ENCODE data around the gene CNNM4.

Gene CNNM4
- 20.0 to 32.2 (median 26.0) reads per million in 18 experiments for total RNA-seq

DNA sequence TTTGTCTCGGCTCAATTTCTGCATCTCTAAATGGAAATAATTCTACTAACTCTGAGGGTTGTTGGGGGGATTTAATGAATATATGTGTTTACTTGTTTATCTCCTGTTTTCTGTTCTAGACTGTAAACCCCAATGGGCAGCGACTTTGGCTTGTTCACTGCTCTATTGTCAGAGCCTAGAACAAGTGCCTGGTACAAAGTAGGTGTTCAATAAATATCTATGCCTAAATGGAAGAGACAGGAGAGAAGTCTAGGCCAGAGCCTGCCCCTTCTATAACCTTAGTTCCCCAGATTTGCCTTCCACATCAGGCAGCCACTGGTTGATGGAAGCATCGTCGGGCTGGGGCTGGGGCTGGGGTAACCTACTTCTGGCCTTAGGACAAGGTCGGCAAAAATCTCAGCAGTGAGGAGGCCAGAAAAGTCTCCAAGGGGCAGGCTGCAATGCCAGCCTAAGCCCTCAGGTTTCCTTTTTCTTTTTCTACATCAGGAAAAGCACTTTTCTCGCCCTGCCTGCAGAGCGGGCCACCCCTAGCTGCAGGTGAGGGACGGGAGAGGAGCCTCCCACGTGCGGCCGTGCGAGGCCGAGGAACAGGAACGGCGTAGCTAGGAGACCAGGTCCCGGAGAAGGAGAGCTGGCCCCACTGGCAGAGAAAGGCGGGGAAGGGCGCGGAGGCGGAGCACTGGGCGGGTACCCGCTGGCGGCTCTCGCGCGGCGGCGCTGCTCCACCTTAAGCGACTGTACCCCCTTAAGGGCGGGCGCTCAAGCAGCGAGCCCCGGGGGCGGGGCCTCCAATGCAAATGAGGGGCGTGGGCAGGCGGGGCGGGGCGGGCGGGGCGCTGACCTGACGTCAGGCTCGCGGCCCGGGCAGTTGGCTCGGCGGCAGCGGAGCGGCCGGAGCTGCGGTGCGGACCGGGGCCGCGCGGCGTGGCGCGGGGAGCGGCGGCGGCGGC is at the start of gene CNNM4:
CNNM4 (plus strand) TSS at position 867 of the 950 bp plus-strand sequence. CDS start 98 bp downstream, outside the sequence.
- DNase-seq: peak; percentile 89 to 95

DNA sequence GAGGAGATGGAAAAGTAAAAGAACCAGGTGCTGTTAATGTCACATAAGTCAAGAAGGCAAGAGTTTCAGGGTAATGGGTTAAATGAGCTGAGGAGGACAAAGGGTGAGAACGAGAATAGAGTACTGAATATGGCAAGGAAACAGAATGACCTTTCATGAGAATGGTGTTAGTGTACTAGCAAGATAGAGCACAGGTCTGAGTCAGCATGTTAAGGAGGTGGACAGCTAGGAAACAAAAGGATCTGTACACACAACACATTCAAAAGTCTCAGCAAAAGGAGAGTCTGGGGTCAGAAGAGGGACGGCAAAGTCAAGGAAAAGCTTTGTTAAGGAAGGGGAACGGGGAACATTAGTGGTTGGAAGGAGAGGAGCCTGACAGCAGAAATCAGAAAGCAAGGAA is 49.7 kb upstream of the CNNM4 start:
- no peak for DNase-seq

DNA sequence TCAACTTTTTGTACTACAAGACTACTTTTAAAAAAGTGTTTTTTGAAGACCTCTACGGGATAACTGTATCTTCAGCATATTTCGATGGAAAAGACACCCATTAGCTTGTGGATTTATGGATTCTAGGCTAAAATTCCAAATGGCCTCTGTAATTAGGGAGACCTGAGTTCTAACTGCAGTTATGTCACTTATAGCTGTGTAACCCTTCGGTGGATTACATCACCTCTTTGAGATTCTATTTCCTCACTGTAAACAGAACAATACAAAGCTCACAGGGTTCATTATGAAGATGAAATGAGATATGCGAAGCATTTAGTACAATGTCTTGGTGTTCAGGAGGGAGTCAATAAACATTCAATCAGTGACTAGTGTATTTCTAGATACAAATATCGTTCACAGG is 45.0 kb upstream of the CNNM4 start:
- DNase-seq: peak; percentile 22

DNA sequence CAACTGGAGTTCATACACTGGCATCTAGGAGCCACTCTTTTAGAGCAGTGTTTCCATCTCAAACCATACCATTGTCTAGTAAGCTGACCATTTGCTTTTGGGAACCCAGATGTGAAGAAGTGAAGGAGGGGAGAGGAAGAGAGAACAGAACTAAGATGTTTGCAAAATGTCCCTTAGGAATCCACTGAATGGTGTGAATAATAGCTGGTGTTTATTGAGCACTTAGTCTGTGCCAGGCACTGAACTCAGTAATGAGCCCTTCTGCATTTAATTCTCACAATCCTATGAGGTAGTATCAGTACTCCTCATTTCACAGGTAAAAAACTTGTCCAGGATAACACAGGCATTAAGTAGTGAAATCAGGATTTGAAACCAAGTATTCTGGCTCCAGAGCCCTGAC is 44.3 kb upstream of the CNNM4 start:
- no peak for DNase-seq

DNA sequence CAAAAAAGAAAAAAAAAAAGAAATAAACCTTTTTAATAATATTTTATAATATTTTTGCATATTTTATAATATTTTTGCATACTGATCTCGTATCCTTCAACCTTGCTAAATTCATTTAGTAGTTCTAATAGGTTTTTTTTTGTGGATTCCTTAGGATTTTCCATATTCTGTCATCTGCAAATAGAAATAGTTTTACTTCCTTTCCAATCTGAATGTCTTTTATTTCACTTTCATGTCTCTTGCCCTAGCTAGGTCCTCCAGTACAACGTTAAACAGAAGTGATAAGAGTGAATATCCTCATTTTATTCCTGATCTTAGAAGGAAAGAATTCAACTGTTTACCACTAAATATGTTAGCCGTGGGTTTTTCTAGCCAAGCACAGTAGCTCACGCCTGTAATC is 34.6 kb upstream of the CNNM4 start:
- no peak for DNase-seq

DNA sequence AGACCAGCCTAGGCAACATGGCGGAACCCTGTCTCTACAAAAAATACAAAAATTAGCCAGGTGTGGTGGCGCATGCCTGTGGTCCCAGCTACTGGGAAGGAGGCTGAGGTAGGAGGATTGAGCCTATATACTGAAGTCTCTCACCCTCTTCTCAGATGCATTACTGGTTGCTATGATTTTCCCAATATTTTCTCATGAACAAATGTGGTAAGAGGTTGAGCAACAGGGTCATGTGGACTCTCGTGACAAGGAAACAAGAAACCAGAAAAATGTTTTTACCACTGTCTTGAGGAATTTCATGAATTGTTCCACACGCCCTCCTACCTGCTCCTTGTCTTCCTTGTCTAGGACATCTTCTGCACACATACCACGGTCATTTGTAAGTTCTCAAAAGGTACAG is 33.3 kb upstream of the CNNM4 start:
- DNase-seq: peak; percentile 85 to 86

DNA sequence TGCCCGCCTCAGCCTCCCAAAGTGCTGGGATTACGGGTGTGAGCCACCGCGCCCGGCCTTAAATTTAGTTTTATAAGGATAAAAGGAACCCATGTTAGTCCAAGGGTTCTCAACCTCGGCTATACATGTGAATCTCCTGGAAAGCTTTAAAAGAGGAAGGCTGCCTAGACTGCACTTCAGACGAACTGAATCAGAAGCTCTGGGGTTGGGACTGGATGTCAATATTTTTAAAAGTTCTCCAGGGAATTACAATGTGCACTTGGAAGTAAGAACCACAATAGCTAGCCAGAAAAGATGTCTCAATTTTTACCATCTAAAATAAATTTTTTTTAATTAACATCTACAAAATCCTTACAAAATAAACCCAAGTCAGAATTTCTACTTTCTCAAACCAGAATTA is 31.0 kb upstream of the CNNM4 start:
- DNase-seq: no peak

DNA sequence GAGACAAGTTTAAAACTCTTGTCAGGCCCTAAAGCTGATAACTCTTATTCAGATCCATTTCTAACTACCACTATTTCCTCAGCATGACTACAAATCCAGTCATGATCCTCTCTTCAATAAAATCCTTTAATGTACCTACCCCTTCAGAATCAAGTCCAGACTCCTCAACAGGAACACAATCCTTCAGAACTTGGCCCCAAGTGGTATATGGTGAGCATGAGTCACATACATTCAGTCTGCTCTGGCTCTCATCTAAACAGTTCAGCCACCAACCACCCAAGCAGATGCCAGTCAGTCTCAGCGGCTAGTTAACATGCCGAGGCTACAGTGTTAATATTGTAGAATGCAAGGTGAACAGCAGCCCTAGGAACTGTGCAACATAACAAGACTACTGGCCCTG is 30.5 kb upstream of the CNNM4 start:
- DNase-seq: no peak

DNA sequence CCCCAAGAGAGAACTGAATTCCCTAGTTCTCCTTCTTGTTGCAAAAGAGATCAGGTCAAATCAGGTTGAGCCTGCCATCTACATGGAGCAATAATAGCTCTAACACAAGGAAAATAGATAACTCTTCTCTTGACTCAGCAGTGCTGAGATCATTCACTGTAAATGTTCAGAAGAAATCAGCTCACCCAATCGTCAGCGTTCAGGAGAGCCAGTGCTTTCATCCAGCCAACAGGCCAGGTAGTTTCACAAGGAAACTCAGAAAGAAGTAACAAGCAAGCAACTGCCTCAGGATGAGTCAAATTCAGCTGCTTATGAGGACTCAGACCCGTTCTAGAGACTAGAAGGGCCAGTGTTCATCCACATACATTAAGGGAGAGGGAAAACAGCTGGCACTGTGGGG is 26.8 kb upstream of the CNNM4 start:
- DNase-seq: no peak

DNA sequence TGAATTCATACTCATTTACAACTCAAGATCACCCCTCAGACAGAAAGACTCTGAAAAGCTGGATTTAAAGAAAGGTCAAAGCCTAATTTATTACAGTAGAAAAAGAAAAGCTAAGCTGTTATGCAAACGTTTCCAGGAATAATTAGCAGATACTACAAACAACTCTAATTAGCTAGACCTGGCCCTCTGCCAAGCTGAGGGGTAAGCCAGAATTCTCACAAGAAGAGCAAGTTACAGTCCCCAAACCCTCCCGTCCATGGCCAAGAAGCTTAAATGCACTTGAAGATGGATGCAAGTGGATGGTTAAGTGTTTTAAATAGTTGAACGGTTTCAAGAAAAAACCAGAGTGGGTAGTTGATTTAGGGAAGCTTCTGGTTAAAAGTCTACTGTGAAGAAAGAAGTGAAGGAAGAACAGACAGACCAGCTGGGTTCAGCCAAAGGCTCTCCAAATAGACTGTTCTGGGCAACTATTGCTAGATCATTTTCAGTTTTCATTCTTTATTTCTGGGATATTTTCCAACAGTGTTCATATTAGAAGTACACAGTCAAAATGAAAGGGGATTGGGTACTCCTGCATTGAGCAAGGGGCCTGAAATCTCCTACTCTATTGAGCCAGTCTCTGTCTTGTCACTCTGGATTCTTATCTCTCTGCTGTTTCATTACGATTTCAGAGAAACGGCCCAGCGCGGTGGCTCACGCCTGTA is 25.7 kb upstream of the CNNM4 start:
- DNase-seq: no peak

DNA sequence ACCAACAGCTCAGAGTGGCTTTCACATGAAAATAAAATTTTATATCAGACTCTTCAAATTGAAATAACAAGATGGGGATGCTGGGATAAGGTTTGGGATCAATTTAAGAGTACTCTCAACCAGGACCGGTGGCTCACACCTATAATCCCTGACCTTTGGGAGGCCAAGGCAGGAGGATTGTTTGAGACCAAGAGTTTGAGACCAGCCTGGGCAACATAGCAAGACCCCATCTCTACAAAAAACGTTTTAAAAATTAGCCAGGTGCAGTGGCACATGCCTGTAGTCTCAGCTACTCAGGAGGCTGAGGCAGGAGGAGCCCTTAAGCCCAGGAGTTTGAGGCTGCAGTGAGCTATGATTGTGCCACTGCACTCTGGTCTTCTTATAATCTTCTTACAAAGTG is 23.5 kb upstream of the CNNM4 start:
- DNase-seq: no peak

DNA sequence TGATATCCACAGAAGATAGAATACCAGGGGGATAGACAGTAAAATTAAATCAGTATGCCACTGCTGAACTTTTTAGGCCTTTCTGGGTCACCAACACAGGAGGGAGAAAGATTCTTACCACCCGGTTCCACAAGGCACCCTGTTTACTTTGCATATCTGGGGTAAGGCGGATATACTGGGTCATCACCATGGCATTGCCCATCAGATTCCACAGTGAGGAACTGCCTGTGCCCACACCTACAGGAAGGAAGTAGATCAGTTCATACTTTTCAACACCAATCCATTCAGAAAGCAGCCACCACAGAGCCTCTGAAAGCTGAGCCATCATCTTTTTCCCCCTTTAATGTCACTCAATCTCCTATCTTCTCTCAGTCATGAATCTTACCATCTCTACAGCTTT is 22.9 kb upstream of the CNNM4 start:
- peak; percentile 21 to 36 for DNase-seq

DNA sequence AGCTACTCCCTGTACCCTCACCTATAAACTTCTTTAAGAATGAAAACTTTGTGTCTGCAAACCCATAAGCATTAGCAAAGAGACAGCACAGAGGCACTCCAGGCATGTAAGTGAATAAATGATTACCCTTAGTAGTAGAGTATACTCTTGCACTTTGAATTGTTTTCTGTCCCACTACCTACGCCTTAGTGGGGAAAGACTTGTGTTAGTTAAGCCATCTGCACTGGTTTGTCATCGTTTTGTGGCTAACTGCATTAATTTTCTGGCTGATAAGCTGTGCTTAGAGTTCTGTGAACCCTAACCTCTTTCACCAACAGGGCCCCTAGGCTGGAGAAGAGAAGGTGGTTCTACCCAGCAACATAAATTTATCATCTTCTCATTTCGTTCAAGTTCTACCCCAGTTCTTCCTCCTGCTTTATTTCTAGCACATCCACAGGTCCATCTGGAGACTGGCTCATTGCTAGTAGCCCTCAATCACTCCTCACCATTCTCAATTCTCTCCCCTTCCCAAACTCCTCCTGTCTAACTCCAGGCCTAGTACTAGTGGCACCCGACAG is 21.5 kb upstream of the CNNM4 start:
- DNase-seq: no peak

DNA sequence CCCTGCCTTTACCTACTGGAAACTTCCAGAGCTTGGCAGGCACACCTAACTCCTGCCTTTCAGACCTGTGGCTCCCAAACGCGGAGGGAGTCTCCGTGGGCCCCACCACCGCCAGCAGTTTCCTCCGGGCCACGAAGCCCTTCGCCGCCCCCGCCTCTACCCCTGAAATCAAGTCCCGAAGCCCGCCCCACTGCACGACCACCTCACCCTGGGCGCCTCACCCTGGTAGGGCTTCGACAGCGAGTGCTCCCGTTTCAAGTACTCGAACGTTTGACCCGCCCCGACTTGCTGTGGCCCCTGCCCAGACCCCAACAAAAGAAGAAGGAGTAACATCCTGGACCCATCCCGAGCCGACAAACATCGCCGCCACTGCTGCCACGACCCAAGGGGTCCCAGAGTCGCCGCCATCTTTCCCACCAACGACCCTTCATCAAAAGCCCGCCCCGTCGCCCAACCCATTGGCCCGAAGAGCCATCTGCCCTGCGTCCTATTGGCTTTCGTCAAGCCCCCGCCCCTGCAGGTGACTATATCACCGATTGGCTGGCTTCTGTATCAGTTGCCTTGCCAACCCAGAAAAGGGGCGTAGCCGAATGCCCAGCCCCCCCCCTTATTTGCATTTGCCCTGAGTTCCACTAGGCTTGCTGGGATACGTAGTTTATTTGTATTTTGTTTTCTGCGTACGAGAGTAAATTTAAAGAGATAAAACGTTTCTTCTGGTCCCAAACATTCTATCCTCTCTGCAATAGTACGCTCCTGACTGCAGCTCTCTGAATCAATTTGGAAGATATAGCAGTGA is 20.9 kb upstream of the CNNM4 start, which contains the start of gene LMAN2L:
LMAN2L (minus strand) TSS at position 432 of the 796 bp plus-strand sequence; CDS start at position 408, 24 bp downstream.
- peak; percentile 98 to 99 for DNase-seq

DNA sequence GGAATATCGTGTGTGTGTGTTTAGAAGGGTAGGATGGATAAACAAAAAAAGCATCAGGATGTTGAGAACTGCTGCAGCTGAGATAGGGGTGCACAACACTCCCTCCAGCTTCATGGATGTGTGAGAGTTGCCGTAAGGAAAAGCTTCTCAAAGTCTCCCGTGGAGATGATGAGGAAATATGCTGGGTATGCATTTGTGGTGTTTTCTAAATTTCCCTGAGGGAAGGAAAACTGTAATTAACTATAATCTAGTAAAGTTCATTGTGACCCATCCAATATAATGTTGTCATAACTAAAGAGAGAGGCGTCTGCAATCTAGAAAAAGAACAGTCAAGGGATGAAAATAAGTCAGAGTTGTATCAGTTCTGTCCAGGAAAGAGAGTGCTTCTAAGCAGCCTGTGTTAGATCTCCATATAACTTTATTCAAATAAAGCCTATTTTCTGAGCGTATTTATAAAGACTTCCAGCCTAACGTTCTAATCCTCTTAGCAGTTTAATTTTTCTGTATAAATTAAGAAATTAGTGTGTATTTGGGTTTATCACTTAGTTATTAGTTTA is 13.6 kb upstream of the CNNM4 start:
- no peak for DNase-seq

DNA sequence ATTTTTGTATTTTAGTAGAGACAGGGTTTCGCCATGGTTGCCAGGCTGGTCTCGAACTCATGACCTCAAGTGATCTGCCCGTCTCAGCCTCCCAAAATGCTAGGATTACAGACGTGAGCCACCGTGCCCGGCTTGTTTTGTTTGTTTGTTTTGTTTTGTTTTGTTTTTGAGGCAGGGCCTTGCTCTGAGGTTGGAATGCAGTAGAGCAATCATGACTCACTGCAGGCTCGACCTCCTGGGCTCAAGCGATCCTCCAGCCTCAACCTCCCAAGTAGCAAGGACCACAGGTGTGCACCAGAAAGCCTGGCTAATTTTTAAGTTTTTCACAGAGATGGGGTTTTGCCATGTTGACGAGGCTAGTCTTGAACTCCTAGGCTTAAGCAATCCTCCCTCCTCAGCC is 8.9 kb upstream of the CNNM4 start:
- DNase-seq: no peak

DNA sequence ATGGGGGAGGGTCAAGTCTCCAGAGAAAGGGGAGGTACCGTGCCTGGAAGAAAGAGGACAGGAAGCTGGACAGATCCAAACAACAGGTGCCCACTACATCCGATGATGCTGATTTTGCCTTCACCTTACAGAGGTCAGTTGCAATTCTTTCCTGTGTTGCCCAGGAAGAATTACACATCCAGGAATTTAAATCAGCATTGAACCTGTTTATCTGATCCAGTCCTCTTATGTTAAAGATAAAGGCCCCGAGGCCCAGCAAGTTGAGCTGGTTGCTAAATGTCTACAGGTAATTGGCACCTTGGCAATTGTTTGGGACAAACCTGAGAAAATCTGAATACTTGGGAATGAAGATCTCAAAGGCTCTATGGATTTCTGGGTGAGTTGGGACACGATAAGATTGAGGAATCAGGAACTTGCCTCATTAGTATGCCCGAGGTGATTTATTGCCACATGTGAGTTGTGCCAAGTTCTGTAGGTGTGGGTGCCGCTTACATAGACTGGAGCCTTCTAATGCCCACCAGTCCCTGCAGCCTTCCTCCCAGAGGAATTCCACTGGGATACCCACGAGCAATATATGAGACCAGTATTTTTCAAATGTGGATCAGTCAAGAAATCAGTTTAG is 6.9 kb upstream of the CNNM4 start:
- DNase-seq: no peak

DNA sequence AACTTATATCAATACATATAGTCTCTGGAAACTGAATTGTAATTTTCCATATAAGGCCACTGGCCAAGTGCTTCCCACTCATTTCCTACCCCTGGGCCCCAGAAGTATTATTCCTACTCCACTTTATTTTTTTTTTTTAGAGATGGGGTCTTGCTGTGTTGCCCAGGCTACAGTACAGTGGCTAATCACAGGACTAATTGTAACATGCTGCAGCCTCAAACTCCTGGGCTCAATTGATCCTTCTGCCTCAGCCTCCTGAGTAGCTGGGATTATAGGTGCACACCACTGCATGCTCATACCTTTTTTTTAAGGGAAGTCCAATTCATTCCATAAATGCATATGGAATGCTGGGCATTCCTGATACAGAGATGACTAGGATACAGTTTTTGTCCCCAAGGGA is 6.4 kb upstream of the CNNM4 start:
- no peak for DNase-seq

DNA sequence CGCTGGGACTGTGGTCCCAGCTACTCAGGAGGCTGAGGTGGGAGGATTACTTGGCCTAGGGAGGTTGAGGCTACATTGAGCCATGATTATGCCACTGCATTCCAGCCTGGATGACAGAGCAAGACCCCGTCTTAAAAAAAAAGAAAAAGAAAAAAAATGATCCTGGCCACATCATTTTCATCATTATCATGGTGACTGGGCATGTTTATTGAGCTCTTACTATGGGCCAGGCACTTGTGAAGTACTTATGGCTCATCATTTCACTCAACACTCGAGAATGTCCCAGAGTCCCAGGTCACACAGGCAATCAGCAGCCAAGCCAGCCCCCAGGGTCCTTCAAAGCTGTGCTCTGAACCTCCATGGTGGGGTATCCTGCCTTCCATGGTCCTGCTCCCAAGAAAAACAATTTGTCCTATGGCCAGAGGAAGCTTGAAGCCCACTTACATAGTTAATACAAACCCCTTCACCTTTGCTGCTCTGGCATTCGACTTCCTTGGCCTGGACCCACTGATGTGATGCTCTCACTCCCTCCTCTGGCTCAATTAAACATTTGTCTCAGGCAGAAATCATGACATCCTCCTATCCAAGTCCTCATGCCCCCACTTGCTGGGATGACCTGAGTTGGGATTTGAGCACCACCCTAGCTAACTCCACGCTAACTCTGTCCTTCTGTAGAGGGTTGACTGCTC is 3.8 kb upstream of the CNNM4 start:
- DNase-seq: no peak

DNA sequence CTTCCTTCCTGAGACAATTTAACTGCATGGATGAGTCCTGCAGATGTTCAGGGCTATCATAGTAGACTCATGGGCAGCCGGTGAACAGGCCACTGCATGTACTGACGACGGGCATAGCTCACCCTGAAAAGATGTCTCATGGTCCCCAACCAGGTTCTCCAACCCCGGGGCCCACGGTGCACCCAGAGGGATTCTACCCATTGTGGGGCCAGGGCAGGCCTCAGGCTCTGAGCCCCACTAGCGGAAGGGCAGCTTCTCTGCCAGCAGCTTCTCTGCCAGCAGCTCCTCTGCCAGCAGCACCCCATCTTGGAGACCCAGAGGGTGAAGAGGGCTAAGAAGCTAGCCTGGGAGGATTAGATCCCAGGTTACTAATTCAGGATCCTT is 3.2 kb upstream of the CNNM4 start:
- DNase-seq: no peak

DNA sequence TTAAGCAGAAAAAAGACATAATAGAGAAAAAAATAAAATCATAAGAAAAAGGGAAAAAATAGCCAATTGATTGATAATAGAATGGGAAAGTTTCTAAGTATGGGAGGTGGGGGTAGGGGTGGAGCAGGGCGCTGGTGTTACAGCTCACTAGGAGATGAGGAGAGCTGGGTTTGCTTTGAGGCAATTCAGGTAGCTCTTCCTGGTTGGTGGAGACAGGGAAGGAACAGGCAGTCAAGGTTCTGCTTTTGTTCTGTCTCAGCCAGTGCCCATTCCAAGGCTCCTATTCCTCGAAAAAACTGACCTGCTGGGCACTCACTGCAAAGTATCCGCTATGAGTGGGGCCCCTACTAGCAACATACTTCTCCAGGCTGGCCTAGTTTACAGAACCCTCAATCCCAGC is 1.7 kb upstream of the CNNM4 start:
- DNase-seq: no peak

Data from inflammatory macrophage (primary cell).